ENCODE results near the gene PHC2. TPM values are rescaled to one million over a fixed set of nuclear protein-coding genes. Genes with fewer than 3 reads are reported as not detected.
A peak's percentile ranks its signal among the peaks of the same experiment; 100 is the strongest.

The PHC2 gene
- total and polyA plus RNA-seq, 9 of the 15 experiments (the other 6 are each of a cell fraction or from before 2014, with no cell fraction given) = 3.1 to 67.6 (median 34.6) TPM

DNA sequence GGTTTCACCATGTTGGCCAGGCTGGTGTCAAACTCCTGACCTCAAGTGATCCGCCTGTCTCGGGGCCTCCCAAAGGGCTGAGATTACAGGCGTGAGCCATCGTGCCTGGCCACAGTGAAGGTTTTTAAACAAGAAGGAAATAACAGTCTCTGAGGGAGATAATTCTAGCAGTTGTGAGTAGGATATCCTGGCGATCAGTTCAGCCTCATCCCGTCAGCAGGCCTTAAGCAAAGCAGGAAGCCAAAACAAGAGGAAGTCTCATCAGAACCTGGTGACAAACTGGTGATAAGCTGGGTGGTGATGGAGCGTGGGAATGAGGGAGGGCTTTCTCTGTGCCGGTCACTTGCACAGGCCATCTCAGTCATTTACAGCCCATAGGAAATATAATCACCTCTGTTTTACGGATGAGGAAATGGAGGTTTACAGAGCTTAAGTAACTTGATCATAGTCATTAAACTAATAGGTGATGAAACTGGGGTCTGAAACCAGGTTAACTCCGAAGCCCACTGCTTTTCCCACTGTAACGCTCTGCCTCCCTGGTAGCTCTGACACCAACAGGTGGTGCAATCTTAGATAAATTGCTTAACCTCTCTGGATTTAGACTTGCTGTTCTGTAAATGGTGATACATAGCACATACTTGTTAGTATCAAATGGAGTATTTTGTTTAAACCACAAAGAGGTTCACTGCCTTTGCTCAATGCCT, 69.2 kb downstream of the PHC2 start (continued):
- TF ChIP-seq, protein P1, sequence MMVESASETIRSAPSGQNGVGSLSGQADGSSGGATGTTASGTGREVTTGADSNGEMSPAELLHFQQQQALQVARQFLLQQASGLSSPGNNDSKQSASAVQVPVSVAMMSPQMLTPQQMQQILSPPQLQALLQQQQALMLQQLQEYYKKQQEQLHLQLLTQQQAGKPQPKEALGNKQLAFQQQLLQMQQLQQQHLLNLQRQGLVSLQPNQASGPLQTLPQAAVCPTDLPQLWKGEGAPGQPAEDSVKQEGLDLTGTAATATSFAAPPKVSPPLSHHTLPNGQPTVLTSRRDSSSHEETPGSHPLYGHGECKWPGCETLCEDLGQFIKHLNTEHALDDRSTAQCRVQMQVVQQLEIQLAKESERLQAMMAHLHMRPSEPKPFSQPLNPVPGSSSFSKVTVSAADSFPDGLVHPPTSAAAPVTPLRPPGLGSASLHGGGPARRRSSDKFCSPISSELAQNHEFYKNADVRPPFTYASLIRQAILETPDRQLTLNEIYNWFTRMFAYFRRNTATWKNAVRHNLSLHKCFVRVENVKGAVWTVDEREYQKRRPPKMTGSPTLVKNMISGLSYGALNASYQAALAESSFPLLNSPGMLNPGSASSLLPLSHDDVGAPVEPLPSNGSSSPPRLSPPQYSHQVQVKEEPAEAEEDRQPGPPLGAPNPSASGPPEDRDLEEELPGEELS (CRISPR knock-in tag; IDR thresholded peaks at IDR 0.05; ENCODE audit: borderline replicate concordance) = no peak
- no peak for TF ChIP-seq RHOXF2B (CRISPR knock-in tag; conservative IDR thresholded peaks at IDR 0.05)
- peak; percentile 17; the same call in 1 of the 2 replicates for TF ChIP-seq CBFA2T2 (conservative IDR thresholded peaks at IDR 0.05)
- no peak for TF ChIP-seq ZNF764 (CRISPR knock-in tag; IDR thresholded peaks at IDR 0.05; ENCODE audit: low read depth)
- TF ChIP-seq HDAC1 (IDR thresholded peaks at IDR 0.05) = peak in 1 of 2 experiments; percentile 22; a peak in 2 of 4 replicates
- TF ChIP-seq, protein P2, sequence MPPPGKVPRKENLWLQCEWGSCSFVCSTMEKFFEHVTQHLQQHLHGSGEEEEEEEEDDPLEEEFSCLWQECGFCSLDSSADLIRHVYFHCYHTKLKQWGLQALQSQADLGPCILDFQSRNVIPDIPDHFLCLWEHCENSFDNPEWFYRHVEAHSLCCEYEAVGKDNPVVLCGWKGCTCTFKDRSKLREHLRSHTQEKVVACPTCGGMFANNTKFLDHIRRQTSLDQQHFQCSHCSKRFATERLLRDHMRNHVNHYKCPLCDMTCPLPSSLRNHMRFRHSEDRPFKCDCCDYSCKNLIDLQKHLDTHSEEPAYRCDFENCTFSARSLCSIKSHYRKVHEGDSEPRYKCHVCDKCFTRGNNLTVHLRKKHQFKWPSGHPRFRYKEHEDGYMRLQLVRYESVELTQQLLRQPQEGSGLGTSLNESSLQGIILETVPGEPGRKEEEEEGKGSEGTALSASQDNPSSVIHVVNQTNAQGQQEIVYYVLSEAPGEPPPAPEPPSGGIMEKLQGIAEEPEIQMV (tag; conservative IDR thresholded peaks at IDR 0.05; ENCODE audit: low read depth) = no peak
- TF ChIP-seq ZNF584 (CRISPR knock-in tag; IDR thresholded peaks at IDR 0.05; ENCODE audit: low read depth) = no peak
- TF ChIP-seq, protein P3, sequence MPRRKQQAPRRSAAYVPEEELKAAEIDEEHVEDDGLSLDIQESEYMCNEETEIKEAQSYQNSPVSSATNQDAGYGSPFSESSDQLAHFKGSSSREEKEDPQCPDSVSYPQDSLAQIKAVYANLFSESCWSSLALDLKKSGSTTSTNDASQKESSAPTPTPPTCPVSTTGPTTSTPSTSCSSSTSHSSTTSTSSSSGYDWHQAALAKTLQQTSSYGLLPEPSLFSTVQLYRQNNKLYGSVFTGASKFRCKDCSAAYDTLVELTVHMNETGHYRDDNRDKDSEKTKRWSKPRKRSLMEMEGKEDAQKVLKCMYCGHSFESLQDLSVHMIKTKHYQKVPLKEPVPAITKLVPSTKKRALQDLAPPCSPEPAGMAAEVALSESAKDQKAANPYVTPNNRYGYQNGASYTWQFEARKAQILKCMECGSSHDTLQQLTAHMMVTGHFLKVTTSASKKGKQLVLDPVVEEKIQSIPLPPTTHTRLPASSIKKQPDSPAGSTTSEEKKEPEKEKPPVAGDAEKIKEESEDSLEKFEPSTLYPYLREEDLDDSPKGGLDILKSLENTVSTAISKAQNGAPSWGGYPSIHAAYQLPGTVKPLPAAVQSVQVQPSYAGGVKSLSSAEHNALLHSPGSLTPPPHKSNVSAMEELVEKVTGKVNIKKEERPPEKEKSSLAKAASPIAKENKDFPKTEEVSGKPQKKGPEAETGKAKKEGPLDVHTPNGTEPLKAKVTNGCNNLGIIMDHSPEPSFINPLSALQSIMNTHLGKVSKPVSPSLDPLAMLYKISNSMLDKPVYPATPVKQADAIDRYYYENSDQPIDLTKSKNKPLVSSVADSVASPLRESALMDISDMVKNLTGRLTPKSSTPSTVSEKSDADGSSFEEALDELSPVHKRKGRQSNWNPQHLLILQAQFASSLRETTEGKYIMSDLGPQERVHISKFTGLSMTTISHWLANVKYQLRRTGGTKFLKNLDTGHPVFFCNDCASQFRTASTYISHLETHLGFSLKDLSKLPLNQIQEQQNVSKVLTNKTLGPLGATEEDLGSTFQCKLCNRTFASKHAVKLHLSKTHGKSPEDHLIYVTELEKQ (CRISPR knock-in tag; IDR thresholded peaks at IDR 0.05) = no peak
- no peak for TF ChIP-seq MTA3 (IDR thresholded peaks at IDR 0.05; ENCODE audit: borderline replicate concordance)
- no peak for TF ChIP-seq ZNF583 (CRISPR knock-in tag; IDR thresholded peaks at IDR 0.05)
- TF ChIP-seq, protein P4, sequence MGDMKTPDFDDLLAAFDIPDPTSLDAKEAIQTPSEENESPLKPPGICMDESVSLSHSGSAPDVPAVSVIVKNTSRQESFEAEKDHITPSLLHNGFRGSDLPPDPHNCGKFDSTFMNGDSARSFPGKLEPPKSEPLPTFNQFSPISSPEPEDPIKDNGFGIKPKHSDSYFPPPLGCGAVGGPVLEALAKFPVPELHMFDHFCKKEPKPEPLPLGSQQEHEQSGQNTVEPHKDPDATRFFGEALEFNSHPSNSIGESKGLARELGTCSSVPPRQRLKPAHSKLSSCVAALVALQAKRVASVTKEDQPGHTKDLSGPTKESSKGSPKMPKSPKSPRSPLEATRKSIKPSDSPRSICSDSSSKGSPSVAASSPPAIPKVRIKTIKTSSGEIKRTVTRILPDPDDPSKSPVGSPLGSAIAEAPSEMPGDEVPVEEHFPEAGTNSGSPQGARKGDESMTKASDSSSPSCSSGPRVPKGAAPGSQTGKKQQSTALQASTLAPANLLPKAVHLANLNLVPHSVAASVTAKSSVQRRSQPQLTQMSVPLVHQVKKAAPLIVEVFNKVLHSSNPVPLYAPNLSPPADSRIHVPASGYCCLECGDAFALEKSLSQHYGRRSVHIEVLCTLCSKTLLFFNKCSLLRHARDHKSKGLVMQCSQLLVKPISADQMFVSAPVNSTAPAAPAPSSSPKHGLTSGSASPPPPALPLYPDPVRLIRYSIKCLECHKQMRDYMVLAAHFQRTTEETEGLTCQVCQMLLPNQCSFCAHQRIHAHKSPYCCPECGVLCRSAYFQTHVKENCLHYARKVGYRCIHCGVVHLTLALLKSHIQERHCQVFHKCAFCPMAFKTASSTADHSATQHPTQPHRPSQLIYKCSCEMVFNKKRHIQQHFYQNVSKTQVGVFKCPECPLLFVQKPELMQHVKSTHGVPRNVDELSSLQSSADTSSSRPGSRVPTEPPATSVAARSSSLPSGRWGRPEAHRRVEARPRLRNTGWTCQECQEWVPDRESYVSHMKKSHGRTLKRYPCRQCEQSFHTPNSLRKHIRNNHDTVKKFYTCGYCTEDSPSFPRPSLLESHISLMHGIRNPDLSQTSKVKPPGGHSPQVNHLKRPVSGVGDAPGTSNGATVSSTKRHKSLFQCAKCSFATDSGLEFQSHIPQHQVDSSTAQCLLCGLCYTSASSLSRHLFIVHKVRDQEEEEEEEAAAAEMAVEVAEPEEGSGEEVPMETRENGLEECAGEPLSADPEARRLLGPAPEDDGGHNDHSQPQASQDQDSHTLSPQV (IDR thresholded peaks at IDR 0.05) = no peak
- no peak for TF ChIP-seq JUNB (CRISPR knock-in tag; conservative IDR thresholded peaks at IDR 0.05)
- peak; percentile 73 for TF ChIP-seq CBFA2T3 (IDR thresholded peaks at IDR 0.05)
- TF ChIP-seq KAT2B (IDR thresholded peaks at IDR 0.05; ENCODE audit: low read depth, low read length) = no peak

Data from K562 (cell line).